GM23338 (cell line): ENCODE data around the gene WBP1. TPM values are rescaled to one million over a fixed set of nuclear protein-coding genes. Genes with fewer than 3 reads are reported as not detected.

ENCODE experiments used
- ATAC-seq: fragments of 200-7000 bp; cut with Tn5 transposase; 3 replicates; pipeline ENCODE4 v1.9.1; 2020
- DNase-seq: peaks from one replicate; pipeline ENCODE4 v3.0.0-alpha.2; 2015; ENCODE audit warnings: low spot score
- H2AFZ ChIP-seq: fragments of 200-600 bp; sonication (generic); 2 replicates; pipeline ENCODE4 v1.8.0; 2016; ENCODE audit warnings: antibody characterized with exemption, mild to moderate bottlenecking, moderate library complexity
- H3F3A ChIP-seq: fragments of 200-600 bp; sonication (generic); replicated peaks from 2 replicates; pipeline ENCODE4 v1.8.0; 2017; ENCODE audit warnings: antibody characterized with exemption, mixed run types, low read depth
- H3K27ac ChIP-seq: fragments of 200-600 bp; sonication (generic); 2 replicates; pipeline ENCODE4 v1.6.1; 2016; ENCODE audit warnings: low read depth
- H3K27me3 ChIP-seq: fragments of 200-600 bp; sonication (generic); 2 replicates; pipeline ENCODE4 v1.8.0; 2016; ENCODE audit warnings: mild to moderate bottlenecking, mixed run types, moderate library complexity; ENCODE audit not compliant: insufficient read depth
- H3K36me3 ChIP-seq: fragments of 200-600 bp; sonication (generic); 2 replicates; pipeline ENCODE4 v1.8.0; 2016; ENCODE audit warnings: mild to moderate bottlenecking; ENCODE audit not compliant: insufficient read depth
- H3K4me1 ChIP-seq: fragments of 200-600 bp; sonication (generic); 2 replicates; pipeline ENCODE4 v1.8.0; 2016; ENCODE audit warnings: mild to moderate bottlenecking, moderate library complexity; ENCODE audit not compliant: insufficient read depth
- H3K4me2 ChIP-seq: fragments of 200-600 bp; sonication (generic); 2 replicates; pipeline ENCODE4 v1.7.1; 2017; ENCODE audit warnings: mixed run types
- H3K4me3 ChIP-seq: fragments of 200-600 bp; sonication (generic); 2 replicates; pipeline ENCODE4 v1.6.1; 2016; ENCODE audit warnings: mixed run types
- H3K79me2 ChIP-seq: fragments of 200-600 bp; sonication (generic); replicated peaks from 2 replicates; pipeline ENCODE4 v1.8.0; 2017; ENCODE audit warnings: mild to moderate bottlenecking; ENCODE audit not compliant: insufficient read depth
- H3K9me2 ChIP-seq: fragments of 200-600 bp; sonication (generic); 2 replicates; pipeline ENCODE4 v1.8.0; 2017; ENCODE audit not compliant: insufficient read depth
- H4K20me1 ChIP-seq: fragments of 200-600 bp; sonication (generic); replicated peaks from 2 replicates; pipeline ENCODE4 v1.8.0; 2017; ENCODE audit warnings: mild to moderate bottlenecking; ENCODE audit not compliant: insufficient read depth
- H3K27ac Mint-ChIP-seq: 2 replicates; pipeline ENCODE4 v1.8.0; 2020; ENCODE audit warnings: inconsistent platforms, mild to moderate bottlenecking, moderate library complexity, mixed read lengths
- H3K27me3 Mint-ChIP-seq: 3 replicates; pipeline ENCODE4 v1.8.0; 2022; ENCODE audit warnings: low read depth, mild to moderate bottlenecking, moderate library complexity, mixed read lengths, inconsistent platforms; ENCODE audit not compliant: insufficient read depth, poor library complexity
- H3K36me3 Mint-ChIP-seq: 3 replicates; pipeline ENCODE4 v1.8.0; 2021; ENCODE audit warnings: low read depth, mild to moderate bottlenecking, inconsistent platforms, moderate library complexity, mixed read lengths
- H3K4me1 Mint-ChIP-seq: 3 replicates; pipeline ENCODE4 v1.8.0; 2020; ENCODE audit warnings: mild to moderate bottlenecking, inconsistent platforms, mixed read lengths
- H3K4me3 Mint-ChIP-seq: 3 replicates; pipeline ENCODE4 v1.8.0; 2021; ENCODE audit warnings: moderate library complexity, mild to moderate bottlenecking, inconsistent platforms, mixed read lengths
- H3K9me3 Mint-ChIP-seq: 3 replicates; pipeline ENCODE4 v1.8.0; 2020; ENCODE audit warnings: moderate library complexity, mild to moderate bottlenecking, inconsistent platforms, mixed read lengths
- CREB1 ChIP-seq: fragments of 250-450 bp; sonication (Bioruptor Pico); IDR thresholded peaks from 2 replicates; pipeline ENCODE4 v1.5.0; 2020; ENCODE audit warnings: low read depth, mild to moderate bottlenecking, moderate library complexity
- EZH2 ChIP-seq: fragments of 200-600 bp; sonication (generic); IDR thresholded peaks from one replicate; pipeline ENCODE4 v1.8.0; 2017; ENCODE audit warnings: antibody characterized with exemption, mild to moderate bottlenecking, low read depth; ENCODE audit not compliant: unreplicated experiment
- POLR2AphosphoS5 ChIP-seq: IDR thresholded peaks from 2 replicates; pipeline ENCODE4 v1.6.1; 2016; ENCODE audit warnings: antibody characterized with exemption, low read depth
- polyA plus RNA-seq: library from polyadenylated mRNA; unstranded; fragments of >200 nt; fragmentation: Nextera tagmentation; extraction: Ambion mirVana; gene quantifications from 2 replicates; pipeline ENCODE4 v1.2.1, GENCODE V29; 2016
- total RNA-seq: library from RNA; depleted of rRNA; stranded (reverse); fragments of >200 nt; shearing (Covaris generic); gene quantifications from 2 replicates; pipeline ENCODE4 v1.2.3, GENCODE V29; 2014
- TF ChIP-seq, protein P1 (sequence below): IDR thresholded peaks from 2 replicates; pipeline ENCODE4 v1.6.1; 2016; ENCODE audit warnings: antibody characterized with exemption
- TF ChIP-seq, protein P2 (sequence below), 2 experiments: fragments of 200-600 bp in 1 of 2; sonication (generic) in 1 of 2; conservative IDR thresholded peaks; 2 replicates each; pipeline versions ENCODE4 v1.5.1 to v1.6.1; 2016 to 2017; ENCODE audit warnings: antibody characterized with exemption in 2 of 2, low read depth in 2 of 2, mild to moderate bottlenecking in 2 of 2, moderate library complexity in 1 of 2

The WBP1 gene
- total and polyA plus RNA-seq, 2 experiments from 2014 or later, result 53.0 to 64.4 TPM

DNA sequence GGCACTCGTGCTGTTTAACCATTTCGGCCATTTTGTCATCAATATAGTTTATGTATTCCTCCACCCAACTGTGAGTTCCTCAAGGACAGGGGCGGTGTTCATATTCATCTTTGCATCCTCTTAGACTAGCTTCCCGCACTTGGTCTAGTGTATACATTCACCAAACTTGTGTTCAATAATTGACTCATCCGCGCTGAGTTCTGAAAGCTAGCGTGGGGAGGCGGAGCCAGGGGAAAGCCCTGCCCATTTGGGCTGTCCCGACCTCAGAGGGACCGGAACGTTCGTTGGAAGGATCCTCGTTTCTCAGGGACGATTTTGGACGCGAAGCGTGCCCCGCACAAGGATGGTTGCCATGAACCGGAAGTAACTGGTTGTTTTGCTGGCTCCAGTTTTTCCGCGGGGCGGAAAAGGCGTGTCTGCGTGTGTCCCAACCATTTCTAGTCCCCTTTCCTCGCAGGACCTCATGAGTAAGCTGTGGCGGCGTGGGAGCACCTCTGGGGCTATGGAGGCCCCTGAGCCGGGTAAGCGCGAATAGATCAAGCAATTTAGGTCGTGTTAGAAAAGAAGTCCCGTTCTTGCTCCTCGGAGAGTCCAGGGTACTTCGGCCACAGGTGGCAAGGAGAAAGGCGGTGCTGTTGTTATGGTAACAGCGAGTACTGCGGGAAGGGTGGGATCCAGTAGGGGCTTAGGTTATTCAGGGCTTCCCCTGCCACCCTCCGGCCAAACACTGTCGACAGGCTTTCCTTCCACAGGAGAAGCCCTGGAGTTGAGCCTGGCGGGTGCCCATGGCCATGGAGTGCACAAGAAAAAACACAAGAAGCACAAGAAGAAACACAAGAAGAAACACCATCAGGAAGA is 3.4 kb upstream of the WBP1 start, which contains the start of gene INO80B:
TSS of gene INO80B (plus strand) at position 434 of the 858 bp plus-strand sequence. CDS start at position 464, 30 bp downstream.
- Histone ChIP-seq H2AFZ (peak within 1 kb of the TSS; percentile 56), H3K79me2 (peaks cover 5% of the 10 kb centered on the region), H3K4me2 (peak within 1 kb of the TSS; percentile 88), H3K27me3 (no peaks in the 10 kb centered on the region), H4K20me1 (no peaks in the 10 kb centered on the region), H3F3A (peaks cover 9% of the 10 kb centered on the region), H3K27ac (no peak within 1 kb of the TSS), H3K9me2 (no peaks in the 10 kb centered on the region), H3K4me3 (peak within 1 kb of the TSS; percentile 84), H3K4me1 (peaks cover 17% of the 10 kb centered on the region), H3K36me3 (no peaks in the 10 kb centered on the region)
- Mint-ChIP-seq H3K36me3 (no peaks in the 10 kb centered on the region; the same call in 1 of the 3 replicates), H3K9me3 (no peaks in the 10 kb centered on the region; the same call in 1 of the 3 replicates), H3K4me3 (peak within 1 kb of the TSS; percentile 94), H3K4me1 (peaks cover 28% of the 10 kb centered on the region), H3K27ac (peak within 1 kb of the TSS; percentile 89), H3K27me3 (peaks cover 24% of the 10 kb centered on the region)
- ATAC-seq (peak; percentile 19), DNase-seq (peak; percentile 98)
- TF ChIP-seq, protein P1, sequence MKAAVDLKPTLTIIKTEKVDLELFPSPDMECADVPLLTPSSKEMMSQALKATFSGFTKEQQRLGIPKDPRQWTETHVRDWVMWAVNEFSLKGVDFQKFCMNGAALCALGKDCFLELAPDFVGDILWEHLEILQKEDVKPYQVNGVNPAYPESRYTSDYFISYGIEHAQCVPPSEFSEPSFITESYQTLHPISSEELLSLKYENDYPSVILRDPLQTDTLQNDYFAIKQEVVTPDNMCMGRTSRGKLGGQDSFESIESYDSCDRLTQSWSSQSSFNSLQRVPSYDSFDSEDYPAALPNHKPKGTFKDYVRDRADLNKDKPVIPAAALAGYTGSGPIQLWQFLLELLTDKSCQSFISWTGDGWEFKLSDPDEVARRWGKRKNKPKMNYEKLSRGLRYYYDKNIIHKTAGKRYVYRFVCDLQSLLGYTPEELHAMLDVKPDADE, result peak; percentile 95
- TF ChIP-seq POLR2AphosphoS5, result peak; percentile 84
- TF ChIP-seq CREB1 (CRISPR knock-in tag), result peak; percentile 77
- TF ChIP-seq EZH2, result no peak

DNA sequence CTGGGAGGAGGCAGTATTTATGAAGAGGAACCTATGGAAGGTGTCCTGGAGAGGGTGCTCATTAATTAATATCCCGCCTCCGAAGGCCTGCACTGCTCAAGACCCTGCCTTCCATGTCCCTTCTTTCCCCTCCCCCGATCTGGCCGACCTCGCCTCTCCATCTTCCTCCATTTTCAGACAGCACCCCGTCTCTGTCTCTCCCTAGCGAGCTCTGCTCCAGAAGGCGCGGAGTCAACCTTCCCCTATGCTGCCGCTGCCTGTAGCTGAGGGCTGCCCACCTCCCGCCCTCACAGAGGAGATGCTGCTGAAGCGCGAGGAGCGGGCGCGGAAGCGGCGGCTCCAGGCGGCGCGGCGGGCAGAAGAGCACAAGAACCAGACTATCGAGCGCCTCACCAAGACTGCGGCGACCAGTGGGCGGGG is 1.1 kb upstream of the WBP1 start:
- H3K27me3 Mint-ChIP-seq, result peaks cover 24% of the 10 kb centered on the region
- peak overlapping the region; percentile 89 for H2AFZ ChIP-seq
- H3K27ac Mint-ChIP-seq, result peak overlapping the region; percentile 94

More for the DNA sequence above, 1.1 kb upstream of the WBP1 start:
- no peaks in the 10 kb centered on the region; the same call in 1 of the 3 replicates for H3K9me3 Mint-ChIP-seq
- Histone ChIP-seq H3K36me3 (no peaks in the 10 kb centered on the region), H4K20me1 (peaks cover 4% of the 10 kb centered on the region; the same call in 1 of the 2 replicates), H3K79me2 (peaks cover 5% of the 10 kb centered on the region), H3K4me1 (peaks cover 17% of the 10 kb centered on the region), H3K27ac (peak overlapping the region; percentile 98), H3K9me2 (no peaks in the 10 kb centered on the region), H3F3A (peaks cover 21% of the 10 kb centered on the region), H3K4me3 (peak overlapping the region; percentile 70), H3K27me3 (no peaks in the 10 kb centered on the region), H3K4me2 (peak overlapping the region; percentile 88)
- no peak for DNase-seq
- peak; percentile 23; the same call in 2 of the 3 replicates for ATAC-seq
- TF ChIP-seq, protein P2, sequence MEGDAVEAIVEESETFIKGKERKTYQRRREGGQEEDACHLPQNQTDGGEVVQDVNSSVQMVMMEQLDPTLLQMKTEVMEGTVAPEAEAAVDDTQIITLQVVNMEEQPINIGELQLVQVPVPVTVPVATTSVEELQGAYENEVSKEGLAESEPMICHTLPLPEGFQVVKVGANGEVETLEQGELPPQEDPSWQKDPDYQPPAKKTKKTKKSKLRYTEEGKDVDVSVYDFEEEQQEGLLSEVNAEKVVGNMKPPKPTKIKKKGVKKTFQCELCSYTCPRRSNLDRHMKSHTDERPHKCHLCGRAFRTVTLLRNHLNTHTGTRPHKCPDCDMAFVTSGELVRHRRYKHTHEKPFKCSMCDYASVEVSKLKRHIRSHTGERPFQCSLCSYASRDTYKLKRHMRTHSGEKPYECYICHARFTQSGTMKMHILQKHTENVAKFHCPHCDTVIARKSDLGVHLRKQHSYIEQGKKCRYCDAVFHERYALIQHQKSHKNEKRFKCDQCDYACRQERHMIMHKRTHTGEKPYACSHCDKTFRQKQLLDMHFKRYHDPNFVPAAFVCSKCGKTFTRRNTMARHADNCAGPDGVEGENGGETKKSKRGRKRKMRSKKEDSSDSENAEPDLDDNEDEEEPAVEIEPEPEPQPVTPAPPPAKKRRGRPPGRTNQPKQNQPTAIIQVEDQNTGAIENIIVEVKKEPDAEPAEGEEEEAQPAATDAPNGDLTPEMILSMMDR (conservative IDR thresholded peaks at IDR 0.05; ENCODE audit: low read depth in 2 of 2), result peak in 1 of 2 experiments; percentile 4; a peak in 1 of 4 replicates
- no peak for TF ChIP-seq EZH2
- peaks cover 8% of the 10 kb centered on the region for H3K36me3 Mint-ChIP-seq
- peak overlapping the region; percentile 94 for H3K4me3 Mint-ChIP-seq
- H3K4me1 Mint-ChIP-seq, result peaks cover 32% of the 10 kb centered on the region
